Nephron progenitor cell (in vitro differentiated cells): Measurements from ENCODE around the gene PTPRZ1.

Experiments
- DNase-seq: peaks from one replicate; pipeline ENCODE4 v3.0.0; 2021
- H3K27ac Mint-ChIP-seq: 2 replicates; pipeline ENCODE4 v1.8.0; 2021; ENCODE audit warnings: mild to moderate bottlenecking, moderate library complexity, mixed read lengths
- H3K27me3 Mint-ChIP-seq: 2 replicates; pipeline ENCODE4 v1.8.0; 2021; ENCODE audit warnings: mild to moderate bottlenecking, low read depth, mixed read lengths; ENCODE audit not compliant: poor library complexity
- H3K36me3 Mint-ChIP-seq: 2 replicates; pipeline ENCODE4 v1.8.0; 2021; ENCODE audit warnings: low read depth, mixed read lengths
- H3K4me1 Mint-ChIP-seq: 2 replicates; pipeline ENCODE4 v1.8.0; 2021; ENCODE audit warnings: mixed read lengths
- H3K4me3 Mint-ChIP-seq: 2 replicates; pipeline ENCODE4 v1.8.0; 2021; ENCODE audit warnings: mild to moderate bottlenecking, moderate library complexity, mixed read lengths
- H3K9me3 Mint-ChIP-seq: 2 replicates; pipeline ENCODE4 v1.8.0; 2021; ENCODE audit warnings: mild to moderate bottlenecking, moderate library complexity, mixed read lengths
- CTCF ChIP-seq: fragments of 200-600 bp; sonication (generic); IDR thresholded peaks from 2 replicates; pipeline ENCODE4 v1.5.0; 2021; ENCODE audit warnings: antibody characterized with exemption

The PTPRZ1 gene

GRCh38 chr7:122070834-122071233 lies 197.9 kb downstream of the PTPRZ1 start:
- DNase-seq = no peak
- peaks cover 32% of the 10 kb centered on the region for H3K36me3 Mint-ChIP-seq
- H3K9me3 Mint-ChIP-seq = peaks cover 11% of the 10 kb centered on the region
- no peak overlapping the region for H3K4me3 Mint-ChIP-seq
- H3K27ac Mint-ChIP-seq = peak overlapping the region; percentile 57
- H3K27me3 Mint-ChIP-seq = no peaks in the 10 kb centered on the region
- no peaks in the 10 kb centered on the region for H3K4me1 Mint-ChIP-seq
- TF ChIP-seq CTCF = no peak

DNA sequence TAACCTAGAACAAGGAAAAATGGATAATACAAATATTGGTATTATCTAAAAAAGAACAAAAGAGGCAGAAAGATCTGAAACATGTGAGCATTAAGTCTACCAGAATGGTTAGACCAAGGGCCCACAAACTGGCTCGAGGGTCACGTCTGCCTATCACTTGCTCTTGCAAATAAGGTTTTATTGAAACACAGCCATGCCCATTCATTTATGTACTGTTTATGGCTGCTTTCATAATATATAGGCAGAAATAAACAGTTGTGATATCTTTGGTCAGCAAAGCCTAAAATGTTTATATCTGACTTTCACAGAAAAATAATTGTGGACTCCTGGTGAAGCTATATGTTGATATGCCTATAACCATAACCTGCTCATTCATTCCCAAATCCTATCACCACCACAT lies 199.3 kb downstream of the PTPRZ1 start:
- H3K4me1 Mint-ChIP-seq = no peaks in the 10 kb centered on the region
- H3K36me3 Mint-ChIP-seq = peaks cover 46% of the 10 kb centered on the region
- H3K27me3 Mint-ChIP-seq = no peaks in the 10 kb centered on the region
- DNase-seq = no peak
- peaks cover 18% of the 10 kb centered on the region for H3K9me3 Mint-ChIP-seq
- no peak overlapping the region for H3K4me3 Mint-ChIP-seq
- no peak for TF ChIP-seq CTCF
- H3K27ac Mint-ChIP-seq = no peak overlapping the region

DNA sequence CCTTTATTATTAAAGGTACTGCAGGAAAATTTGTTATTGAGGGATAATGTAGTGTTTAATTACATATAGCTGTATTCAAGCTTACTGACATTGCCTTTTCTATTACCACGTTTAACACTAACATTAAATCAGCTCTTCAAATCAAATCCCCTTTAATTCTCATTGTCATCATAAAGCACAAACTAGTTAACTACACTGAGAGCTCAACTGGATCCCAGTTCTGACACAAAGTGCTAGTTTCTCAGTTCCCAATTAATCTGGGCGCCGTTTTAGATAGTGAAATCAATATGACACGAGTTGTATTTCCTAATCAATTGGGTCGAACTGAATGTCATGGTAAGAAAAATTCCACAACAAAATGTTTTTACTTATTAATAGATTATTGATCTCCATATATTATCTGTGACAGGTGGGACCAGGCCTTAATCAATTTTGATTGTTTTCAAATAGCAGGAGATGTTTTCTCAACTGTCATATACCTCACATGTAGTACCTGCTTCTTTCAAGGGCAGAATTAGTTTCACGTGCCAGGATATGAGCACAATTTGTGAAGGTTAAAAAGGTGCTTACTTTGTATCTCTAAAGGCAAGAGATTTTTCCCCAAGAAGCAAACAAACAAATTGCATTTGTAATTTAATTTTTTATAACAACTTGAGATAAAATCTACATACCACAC lies 200.1 kb downstream of the PTPRZ1 start:
- Mint-ChIP-seq H3K27ac (no peak overlapping the region), H3K4me1 (no peaks in the 10 kb centered on the region), H3K4me3 (no peak overlapping the region), H3K9me3 (peaks cover 18% of the 10 kb centered on the region), H3K36me3 (peaks cover 54% of the 10 kb centered on the region), H3K27me3 (no peaks in the 10 kb centered on the region)
- no peak for TF ChIP-seq CTCF
- no peak for DNase-seq

DNA sequence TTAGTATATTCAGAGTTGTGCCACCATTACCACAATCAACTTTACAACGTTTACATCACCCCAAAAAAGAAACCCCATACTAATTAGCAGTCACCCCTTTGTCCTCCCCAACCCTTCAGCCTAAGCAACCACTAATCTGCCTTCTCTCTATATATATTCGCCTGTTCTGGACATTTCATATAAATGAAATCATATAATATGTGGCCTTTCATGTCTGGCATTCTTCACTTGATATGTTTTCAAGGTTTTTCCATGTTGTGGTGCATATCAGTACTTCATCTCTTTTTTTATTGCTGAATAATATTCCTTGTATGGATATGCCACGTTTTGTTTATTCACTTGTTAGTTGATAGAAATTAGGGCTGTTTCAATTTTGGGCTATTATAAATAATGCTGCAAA lies 200.7 kb downstream of the PTPRZ1 start:
- no peaks in the 10 kb centered on the region for H3K27me3 Mint-ChIP-seq
- H3K36me3 Mint-ChIP-seq = peaks cover 60% of the 10 kb centered on the region
- DNase-seq = no peak
- H3K4me3 Mint-ChIP-seq = no peak overlapping the region
- no peaks in the 10 kb centered on the region for H3K4me1 Mint-ChIP-seq
- no peak overlapping the region for H3K27ac Mint-ChIP-seq
- H3K9me3 Mint-ChIP-seq = peaks cover 18% of the 10 kb centered on the region
- TF ChIP-seq CTCF = no peak

- Mint-ChIP-seq H3K27ac (no peak overlapping the region), H3K9me3 (no peaks in the 10 kb centered on the region), H3K4me1 (no peaks in the 10 kb centered on the region), H3K27me3 (no peaks in the 10 kb centered on the region), H3K4me3 (no peak overlapping the region), H3K36me3 (peaks cover 77% of the 10 kb centered on the region)
- TF ChIP-seq CTCF = no peak
- no peak for DNase-seq
These were observed 209.2 kb downstream of the PTPRZ1 start for GRCh38 chr7:122082160-122082559.

GRCh38 chr7:122082670-122083069 lies 209.7 kb downstream of the PTPRZ1 start:
- no peak overlapping the region for H3K4me3 Mint-ChIP-seq
- peaks cover 71% of the 10 kb centered on the region for H3K36me3 Mint-ChIP-seq
- no peaks in the 10 kb centered on the region for H3K27me3 Mint-ChIP-seq
- no peak overlapping the region for H3K27ac Mint-ChIP-seq
- no peaks in the 10 kb centered on the region for H3K4me1 Mint-ChIP-seq
- no peak for TF ChIP-seq CTCF
- DNase-seq = no peak
- no peaks in the 10 kb centered on the region for H3K9me3 Mint-ChIP-seq
